Neural cell (in vitro differentiated cells): ENCODE measurements around the gene MAP4K2. TPM values are rescaled to one million over a fixed set of nuclear protein-coding genes. Genes with fewer than 3 reads are reported as not detected.

Experiments used
- H2AFZ ChIP-seq: fragments of 200-600, 300-800 bp; sonication (generic), shearing (Covaris generic); 2 replicates; pipeline ENCODE4 v1.6.0; 2014; ENCODE audit warnings: low read depth, mild to moderate bottlenecking, antibody characterized with exemption, low read length, moderate library complexity
- H3F3A ChIP-seq: fragments of 200-600 bp; shearing (Covaris generic); 2 replicates; pipeline ENCODE4 v1.6.1; 2016; ENCODE audit warnings: mild to moderate bottlenecking, moderate library complexity, mixed read lengths, antibody characterized with exemption, low read length; ENCODE audit not compliant: insufficient read depth, poor library complexity, severe bottlenecking
- H3K27ac ChIP-seq: fragments of 200-600, 300-800 bp; sonication (generic), shearing (Covaris generic); 2 replicates; pipeline ENCODE4 v1.5.1; 2014; ENCODE audit warnings: mild to moderate bottlenecking, low read length, moderate library complexity
- H3K27me3 ChIP-seq: fragments of 300-800, 200-600 bp; sonication (generic), shearing (Covaris generic); 2 replicates; pipeline ENCODE4 v1.6.0; 2014; ENCODE audit warnings: mild to moderate bottlenecking, low read depth, low read length, moderate library complexity; ENCODE audit not compliant: insufficient read depth
- H3K36me3 ChIP-seq: fragments of 300-800, 200-600 bp; sonication (generic), shearing (Covaris generic); 2 replicates; pipeline ENCODE4 v1.5.1; 2014; ENCODE audit warnings: mild to moderate bottlenecking, antibody characterized with exemption, low read length, moderate library complexity; ENCODE audit not compliant: insufficient read depth
- H3K4me2 ChIP-seq: fragments of 300-800, 200-600 bp; sonication (generic), shearing (Covaris generic); 2 replicates; pipeline ENCODE4 v1.6.0; 2014; ENCODE audit warnings: mild to moderate bottlenecking, low read length
- H3K4me3 ChIP-seq: fragments of 300-800, 200-600 bp; sonication (generic), shearing (Covaris generic); 2 replicates; pipeline ENCODE4 v1.5.1; 2014; ENCODE audit warnings: mild to moderate bottlenecking, low read length, moderate library complexity
- H3K79me2 ChIP-seq: fragments of 200-600 bp; shearing (Covaris generic); replicated peaks from 2 replicates; pipeline ENCODE4 v1.6.0; 2014; ENCODE audit warnings: mild to moderate bottlenecking, low read length, moderate library complexity; ENCODE audit not compliant: insufficient read depth
- H3K9ac ChIP-seq: fragments of 300-800, 200-600 bp; sonication (generic), shearing (Covaris generic); 2 replicates; pipeline ENCODE4 v1.6.1; 2016; ENCODE audit warnings: mild to moderate bottlenecking, low read length, mixed read lengths
- H3K9me2 ChIP-seq: fragments of 200-600 bp; shearing (Covaris generic); 2 replicates; pipeline ENCODE4 v1.6.1; 2016; ENCODE audit warnings: mild to moderate bottlenecking, low read length, mixed read lengths; ENCODE audit not compliant: insufficient read depth
- H3K9me3 ChIP-seq: fragments of 200-600, 300-800 bp; sonication (generic), shearing (Covaris generic); 2 replicates; pipeline ENCODE4 v1.6.1; 2016; ENCODE audit warnings: mild to moderate bottlenecking, mixed run types, low read length, moderate library complexity, mixed read lengths
- H4K20me1 ChIP-seq: fragments of 200-600 bp; shearing (Covaris generic); 2 replicates; pipeline ENCODE4 v1.6.1; 2016; ENCODE audit warnings: mild to moderate bottlenecking, mixed run types; ENCODE audit not compliant: insufficient read depth
- CTCF ChIP-seq: fragments of 450-650 bp; IDR thresholded peaks from 2 replicates; pipeline ENCODE4 v1.5.1; 2014; ENCODE audit warnings: antibody characterized with exemption, mild to moderate bottlenecking, moderate library complexity; ENCODE audit not compliant: poor library complexity, severe bottlenecking
- EP300 ChIP-seq: fragments of 450-650 bp; conservative IDR thresholded peaks from 2 replicates; pipeline ENCODE4 v1.6.1; 2014; ENCODE audit warnings: antibody characterized with exemption, mild to moderate bottlenecking, moderate library complexity; ENCODE audit not compliant: poor library complexity, severe bottlenecking
- EZH2 ChIP-seq: fragments of 200-600, 300-800 bp; shearing (Covaris generic), sonication (generic); IDR thresholded peaks from 2 replicates; pipeline ENCODE4 v1.6.1; 2014; ENCODE audit warnings: antibody characterized with exemption, low read length, borderline replicate concordance, mild to moderate bottlenecking; ENCODE audit not compliant: insufficient read depth, poor library complexity, severe bottlenecking
- MXI1 ChIP-seq: fragments of 450-650 bp; conservative IDR thresholded peaks from 2 replicates; pipeline ENCODE4 v1.6.1; 2014; ENCODE audit warnings: antibody characterized with exemption, mild to moderate bottlenecking; ENCODE audit not compliant: poor library complexity, severe bottlenecking
- POLR2AphosphoS5 ChIP-seq: IDR thresholded peaks from 2 replicates; pipeline ENCODE4 v1.6.1; 2012
- RAD21 ChIP-seq: fragments of 450-650 bp; conservative IDR thresholded peaks from 2 replicates; pipeline ENCODE4 v1.6.1; 2014; ENCODE audit warnings: antibody characterized with exemption, mild to moderate bottlenecking, moderate library complexity
- REST ChIP-seq: IDR thresholded peaks from 2 replicates; pipeline ENCODE4 v1.6.1; 2012; ENCODE audit warnings: borderline replicate concordance
- SMC3 ChIP-seq: fragments of 450-650 bp; conservative IDR thresholded peaks from 2 replicates; pipeline ENCODE4 v1.6.1; 2014; ENCODE audit warnings: antibody characterized with exemption, mild to moderate bottlenecking, moderate library complexity; ENCODE audit not compliant: poor library complexity
- TAF1 ChIP-seq: IDR thresholded peaks from 2 replicates; pipeline ENCODE4 v1.6.1; 2012; ENCODE audit warnings: low read depth
- polyA plus RNA-seq: library from polyadenylated mRNA; depleted of rRNA; stranded (reverse); fragments of >200 nt; gene quantifications from 2 replicates; pipeline ENCODE4 v1.2.3, GENCODE V29; 2014

The MAP4K2 gene
- polyA plus RNA-seq, 1 donor from 2014 or later: 12.4 TPM

GRCh38 chr11:64754124-64754918, 48.7 kb downstream of the MAP4K2 start:
- H3K27me3 ChIP-seq: no peaks in the 10 kb centered on the region
- H3K4me2 ChIP-seq: no peak overlapping the region
- no peaks in the 10 kb centered on the region for H3K9me2 ChIP-seq
- no peaks in the 10 kb centered on the region for H3F3A ChIP-seq
- no peaks in the 10 kb centered on the region for H3K36me3 ChIP-seq
- no peak overlapping the region for H3K9ac ChIP-seq
- no peaks in the 10 kb centered on the region for H3K79me2 ChIP-seq
- H3K4me3 ChIP-seq: no peak overlapping the region
- H3K9me3 ChIP-seq: no peaks in the 10 kb centered on the region
- H4K20me1 ChIP-seq: no peaks in the 10 kb centered on the region
- H3K27ac ChIP-seq: no peak overlapping the region
- H2AFZ ChIP-seq: no peak overlapping the region
- no peak for TF ChIP-seq EP300
- TF ChIP-seq SMC3: no peak
- TF ChIP-seq MXI1: no peak
- no peak for TF ChIP-seq TAF1
- no peak for TF ChIP-seq REST
- no peak for TF ChIP-seq EZH2
- TF ChIP-seq POLR2AphosphoS5: no peak
- TF ChIP-seq CTCF: no peak
- TF ChIP-seq RAD21: no peak

- H3K79me2 ChIP-seq: no peaks in the 10 kb centered on the region
- no peak overlapping the region for H3K27ac ChIP-seq
- H3F3A ChIP-seq: no peaks in the 10 kb centered on the region
- H4K20me1 ChIP-seq: no peaks in the 10 kb centered on the region
- H3K4me3 ChIP-seq: no peak overlapping the region
- H3K9me3 ChIP-seq: no peaks in the 10 kb centered on the region
- H3K4me2 ChIP-seq: no peak overlapping the region
- no peak overlapping the region for H3K9ac ChIP-seq
- TF ChIP-seq CTCF: no peak
- TF ChIP-seq EP300: no peak
- TF ChIP-seq MXI1: no peak
- H3K27me3 ChIP-seq: no peaks in the 10 kb centered on the region
- H2AFZ ChIP-seq: no peak overlapping the region
- H3K9me2 ChIP-seq: no peaks in the 10 kb centered on the region
- H3K36me3 ChIP-seq: no peaks in the 10 kb centered on the region
Observed at GRCh38 chr11:64753380-64754123, 49.5 kb downstream of the MAP4K2 start.
